DMS153 treated with DMSO at 0.1 percent for 48 hours (cell line): ENCODE measurements around the gene FUT9.
A peak's percentile ranks its signal among the peaks of the same experiment; 100 is the strongest.

Experiments
- DNase-seq: peaks from one replicate; lab custom pipeline; 2025; ENCODE audit not compliant: unreplicated experiment; lab: John Stamatoyannopoulos, UW

Gene FUT9

DNA sequence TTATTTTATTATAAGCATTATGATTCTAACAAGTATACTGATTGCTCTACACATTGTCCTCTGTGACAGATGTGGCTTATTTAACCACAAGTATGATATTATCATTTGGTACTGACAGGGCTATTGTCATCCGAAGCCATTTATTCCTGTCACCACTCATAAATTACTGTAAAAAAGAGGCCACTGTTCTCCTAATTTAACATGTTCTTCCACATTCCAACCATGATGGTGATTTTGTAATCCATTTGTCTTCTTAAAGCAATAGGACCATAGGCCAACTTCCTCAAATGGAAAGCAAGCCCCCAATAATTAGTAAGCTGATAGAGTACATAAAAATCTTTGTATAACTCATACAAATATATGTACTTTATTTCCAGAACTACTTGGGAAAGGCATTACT is 50.6 kb downstream of the FUT9 start:
- DNase-seq: no peak

DNA sequence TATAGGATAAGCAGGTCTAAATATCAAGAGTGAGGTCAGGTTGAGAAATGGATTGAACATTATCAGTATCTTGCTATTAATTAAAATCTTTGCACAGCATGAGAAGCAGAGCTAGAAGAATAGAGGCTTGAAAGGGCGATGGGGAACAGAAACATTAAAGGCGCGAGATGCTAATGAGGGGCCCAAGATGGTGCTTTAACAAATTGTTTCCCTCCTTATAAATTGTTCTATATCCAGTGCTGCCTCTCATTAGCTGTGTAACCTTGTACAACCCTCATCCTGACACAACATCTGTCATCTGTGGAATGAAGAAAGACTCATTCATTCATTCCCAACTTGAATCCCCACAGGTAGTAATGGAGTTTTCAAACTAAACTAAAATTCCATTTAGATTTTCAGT is 57.8 kb downstream of the FUT9 start:
- no peak for DNase-seq

DNA sequence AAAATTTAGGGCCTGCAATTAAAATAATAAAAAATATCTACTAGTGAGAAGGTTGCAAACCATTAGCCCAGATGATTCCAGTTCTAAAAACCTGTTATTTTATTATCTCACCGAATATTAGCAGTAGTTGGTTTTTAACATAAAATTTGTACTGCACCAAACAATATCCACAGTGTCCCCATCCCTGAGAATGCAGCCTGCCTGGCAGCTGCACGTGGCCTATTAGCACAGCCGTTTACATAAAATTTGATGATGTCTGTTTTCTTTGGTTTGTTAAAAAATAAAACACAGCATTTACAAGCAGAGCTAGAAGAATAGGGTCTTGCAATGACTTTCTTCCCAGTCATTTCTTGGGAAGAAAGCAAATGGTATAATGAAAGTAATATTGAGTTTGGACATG is 58.2 kb downstream of the FUT9 start:
- no peak for DNase-seq

DNA sequence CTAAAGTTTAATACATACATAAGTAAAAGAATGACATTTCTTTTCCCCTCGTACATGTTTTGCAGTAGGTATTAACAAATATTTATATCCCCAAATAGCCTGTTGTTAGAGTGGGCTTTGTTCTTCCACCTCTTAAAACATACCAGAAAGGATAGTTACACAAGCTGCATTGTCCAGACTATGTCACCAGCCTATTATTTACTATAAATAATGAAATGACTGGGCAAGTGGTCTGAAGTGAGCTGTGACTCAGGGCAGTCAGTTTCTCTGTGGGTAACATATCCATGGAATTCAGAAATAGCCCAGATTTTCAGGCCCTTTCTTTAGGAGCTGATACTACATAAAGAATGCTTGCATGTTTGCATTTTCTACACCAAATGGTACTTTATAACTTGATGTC is 60.1 kb downstream of the FUT9 start:
- peak; percentile 2 for DNase-seq

DNA sequence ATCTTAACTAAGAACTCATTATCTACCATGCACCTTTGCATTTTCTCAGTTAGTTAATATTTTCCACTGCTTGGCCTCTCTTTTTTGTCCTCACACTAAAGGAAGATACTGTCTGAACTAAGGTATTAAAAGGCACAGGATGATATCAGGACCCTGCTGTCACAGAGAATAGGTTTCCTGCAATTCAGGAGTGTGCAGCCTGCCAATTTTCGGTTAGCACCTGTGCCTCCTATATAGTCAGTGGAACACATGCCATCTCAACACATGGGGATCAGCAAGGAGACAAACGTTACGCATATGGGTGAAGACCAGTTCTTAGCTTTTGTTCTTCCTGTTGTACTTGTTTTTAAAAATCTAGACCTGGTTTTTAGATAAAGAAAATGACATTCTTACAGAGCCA is 71.0 kb downstream of the FUT9 start:
- no peak for DNase-seq

DNA sequence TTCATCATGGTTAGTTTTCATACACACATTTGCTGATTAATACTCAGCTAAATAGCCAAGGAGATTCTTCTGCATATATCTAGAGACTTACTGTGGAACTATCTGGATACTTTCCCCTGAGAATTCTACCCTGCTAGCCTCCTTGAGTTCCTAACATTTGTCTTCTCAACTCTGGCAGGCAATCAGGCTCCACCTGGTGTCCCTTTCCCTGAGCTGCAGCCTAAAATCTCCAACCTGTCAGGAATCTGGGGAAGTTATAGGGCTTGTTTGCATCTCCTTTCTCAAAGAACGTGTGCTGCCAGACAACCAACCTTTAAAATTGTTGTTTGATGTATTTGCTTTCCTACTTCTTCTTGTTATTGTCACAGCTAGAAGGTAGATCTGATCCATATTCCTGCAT is 73.4 kb downstream of the FUT9 start:
- peak; percentile 4 for DNase-seq

DNA sequence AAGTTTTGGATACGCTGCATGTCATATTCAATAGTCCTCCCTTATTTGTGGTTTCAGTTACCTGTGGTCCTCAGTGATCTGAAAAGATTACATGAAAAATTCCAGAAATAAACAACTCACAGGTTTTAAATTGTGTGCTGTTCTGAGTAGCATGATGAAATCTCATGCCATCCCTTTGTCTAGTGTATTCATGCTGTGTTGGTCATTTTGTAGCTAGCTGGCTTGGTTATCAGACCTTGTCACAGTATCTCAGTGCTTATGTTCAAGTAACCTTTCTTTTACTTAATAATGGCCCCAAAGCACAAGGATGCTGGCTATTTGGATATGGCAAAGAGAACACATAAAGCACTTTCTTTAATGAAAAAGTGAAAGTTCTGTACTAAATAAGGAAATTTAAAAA is 78.3 kb downstream of the FUT9 start:
- DNase-seq: no peak

DNA sequence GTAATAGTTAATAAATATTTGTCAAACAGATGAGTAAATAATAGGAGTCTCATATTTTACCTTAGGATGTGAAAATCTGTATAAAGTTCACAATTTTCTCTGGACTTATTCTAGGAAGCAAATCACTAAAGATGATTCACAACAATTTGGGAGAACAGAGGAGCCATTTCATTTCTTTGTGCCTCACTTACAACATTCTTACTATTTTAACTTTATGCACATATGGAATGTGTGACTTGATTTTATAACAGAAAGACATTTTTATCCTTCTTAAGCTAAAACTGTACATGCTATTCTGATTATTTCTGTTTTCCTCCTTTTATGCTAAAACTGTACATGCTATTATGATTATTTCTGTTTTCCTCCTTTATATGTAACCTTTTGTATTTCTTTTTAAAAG is 83.3 kb downstream of the FUT9 start:
- DNase-seq: no peak

DNA sequence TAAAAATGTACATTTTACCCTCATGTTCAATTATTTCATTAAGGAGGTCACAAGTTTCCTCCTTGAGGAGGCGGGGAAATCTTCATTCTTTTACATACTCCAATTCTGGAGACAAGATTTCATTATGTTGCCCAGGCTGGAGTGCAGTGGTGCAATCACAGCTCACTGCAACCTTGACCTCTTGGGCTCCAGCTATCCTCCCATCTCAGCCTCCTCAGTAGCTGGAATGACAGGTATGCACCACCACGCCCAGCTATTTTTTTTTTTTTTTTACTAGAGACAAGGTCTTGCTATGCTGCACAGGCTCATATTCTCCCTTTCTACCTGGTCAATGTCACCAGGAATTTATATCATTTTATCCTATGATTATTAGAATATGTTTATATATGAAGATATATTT is 85.8 kb downstream of the FUT9 start:
- DNase-seq: no peak

DNA sequence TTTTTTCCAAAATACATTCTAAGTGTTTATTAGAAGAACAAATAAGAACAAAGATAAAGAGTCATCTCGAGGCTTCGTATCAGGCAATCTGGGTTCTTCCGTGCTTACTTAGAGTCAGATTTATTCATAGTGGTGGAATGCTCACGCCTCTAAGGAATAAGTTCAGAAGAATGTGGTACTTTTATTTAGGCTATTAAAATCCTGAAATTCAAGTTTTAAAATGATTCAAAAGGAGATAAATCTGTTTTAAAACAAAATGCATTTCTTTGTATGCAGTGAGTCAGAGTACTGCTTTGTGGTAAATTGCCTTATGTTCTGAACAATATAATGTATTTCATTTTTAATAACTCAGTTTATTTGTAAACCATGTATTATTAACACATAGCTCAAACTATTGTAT is 89.1 kb downstream of the FUT9 start:
- DNase-seq: no peak

DNA sequence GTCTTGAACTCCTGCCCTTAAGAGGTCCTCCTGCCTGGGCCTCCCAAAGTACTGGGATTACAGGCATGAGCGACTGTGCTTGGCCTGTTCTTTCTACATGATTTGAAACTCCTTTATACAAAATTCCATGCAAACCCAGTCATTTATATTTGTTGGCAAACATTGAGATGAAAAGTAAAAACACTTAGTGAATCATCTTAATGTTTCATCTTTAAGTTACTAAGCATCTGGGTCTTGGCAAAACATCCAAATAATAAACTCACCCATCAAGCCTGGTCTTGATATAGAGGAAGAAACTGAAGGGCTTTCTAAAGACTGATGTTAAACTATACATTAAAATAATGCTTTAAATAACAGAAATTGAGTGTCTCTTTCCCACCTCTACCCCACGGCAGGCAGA is 95.1 kb downstream of the FUT9 start:
- no peak for DNase-seq

DNA sequence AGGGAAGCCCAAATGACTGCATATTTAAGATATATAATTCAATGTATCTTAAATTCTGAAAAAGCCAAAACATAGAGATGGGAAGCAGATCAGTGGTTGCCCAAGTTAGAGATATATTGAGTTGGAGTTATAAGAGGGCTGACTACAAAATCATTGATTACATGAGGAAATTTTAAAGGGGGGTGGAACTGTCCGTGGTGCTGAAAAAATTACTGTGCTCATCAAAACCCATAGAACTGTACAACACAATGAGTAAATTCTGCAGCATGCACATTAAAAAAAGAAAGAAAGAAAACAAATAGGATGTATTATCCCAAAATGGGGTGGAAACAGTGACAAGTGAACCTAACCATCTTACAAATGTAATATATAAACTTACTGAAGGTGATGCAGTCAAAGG is 100.9 kb downstream of the FUT9 start:
- no peak for DNase-seq

DNA sequence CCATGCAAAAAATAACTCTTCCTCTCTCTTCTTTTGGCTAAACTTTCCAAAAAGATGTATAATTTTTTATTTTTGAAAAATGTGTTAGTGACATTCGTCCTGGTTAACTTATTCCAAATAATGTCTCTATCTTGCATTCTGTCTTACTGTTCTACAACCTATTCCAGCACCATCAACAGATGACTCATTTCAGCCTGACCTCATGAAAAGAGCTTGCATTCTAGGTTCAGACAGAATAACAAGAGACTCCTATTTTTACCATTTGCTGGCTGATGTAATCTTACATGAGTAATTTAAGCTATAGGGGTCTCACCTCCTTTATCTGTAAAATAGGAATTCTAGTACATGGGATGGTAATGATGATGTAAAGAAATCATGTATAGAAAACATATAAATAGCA is 109.0 kb downstream of the FUT9 start:
- DNase-seq: no peak

DNA sequence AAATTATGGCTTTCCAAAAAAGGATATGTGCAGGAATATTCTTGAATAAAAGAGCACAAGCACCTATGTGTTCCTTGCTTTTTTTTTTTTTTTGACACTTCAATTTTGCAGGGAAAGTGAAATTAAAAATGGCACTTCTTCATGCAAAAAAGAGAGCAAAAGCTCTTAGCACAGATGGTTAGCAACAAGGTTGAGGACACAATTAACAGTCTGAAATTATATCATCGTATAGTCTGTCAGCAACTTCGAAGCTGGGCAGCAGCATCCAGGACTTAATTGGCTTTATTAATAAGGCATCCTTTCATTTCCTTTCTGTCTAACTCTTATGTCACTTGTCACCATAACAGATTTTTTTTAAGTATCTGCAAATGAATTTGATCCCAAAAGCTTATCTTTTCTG is 122.6 kb downstream of the FUT9 start:
- no peak for DNase-seq

DNA sequence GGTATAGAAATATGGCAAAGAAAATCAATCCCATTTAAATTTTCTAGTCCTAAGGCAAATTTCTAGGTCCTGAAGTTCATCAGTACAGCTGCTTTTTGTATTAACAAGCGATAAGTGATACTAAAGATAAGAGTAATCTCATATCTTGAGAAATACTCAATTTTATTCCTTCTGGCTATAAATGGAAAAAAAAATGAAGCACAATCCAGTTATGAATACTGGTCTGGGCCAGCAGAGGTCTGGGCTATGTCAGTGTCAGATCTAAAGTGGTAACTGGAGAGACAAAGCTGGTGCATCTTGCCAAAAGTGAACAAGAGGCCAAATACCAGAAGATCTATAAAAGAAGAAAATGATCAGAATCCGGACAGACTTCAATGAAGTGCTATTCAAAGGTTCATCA is 126.4 kb downstream of the FUT9 start:
- DNase-seq: no peak

DNA sequence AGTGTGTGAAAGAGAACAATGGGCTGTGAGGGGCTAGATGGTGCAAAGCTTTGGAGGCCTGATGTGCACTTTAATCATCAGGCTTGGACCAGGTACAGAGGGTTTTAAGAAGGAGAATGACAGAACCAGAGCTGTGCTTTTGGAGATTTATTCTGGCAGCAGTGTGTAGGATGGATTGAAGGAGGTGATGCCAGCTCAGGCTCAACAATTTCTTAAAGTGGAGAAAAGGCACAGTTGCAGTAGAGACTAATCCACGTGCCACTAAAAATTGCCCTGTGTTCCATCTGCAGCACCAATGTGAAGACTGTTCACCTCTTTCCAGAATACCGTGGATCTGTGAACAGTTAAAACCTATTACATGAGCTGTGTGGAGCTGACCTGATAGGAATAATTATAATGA is 134.7 kb downstream of the FUT9 start:
- no peak for DNase-seq

DNA sequence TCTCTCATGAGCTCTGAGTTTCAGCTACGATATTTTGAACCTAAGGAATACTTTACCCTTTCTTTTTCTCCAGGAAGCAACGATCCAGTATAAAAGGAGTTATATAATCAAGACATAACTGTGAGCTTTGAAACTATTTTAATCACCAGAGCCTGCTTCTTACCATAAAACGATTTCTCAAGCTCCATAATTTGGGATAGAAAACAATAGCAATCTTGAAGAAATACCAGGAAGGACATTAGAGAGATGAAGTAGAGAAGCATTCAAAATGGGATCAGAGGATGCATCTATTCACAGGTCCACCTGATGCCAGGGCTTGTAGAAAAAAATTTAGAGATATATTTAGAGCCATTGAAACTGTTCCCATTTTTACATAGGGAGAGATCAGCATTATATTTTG is 135.9 kb downstream of the FUT9 start:
- DNase-seq: no peak

DNA sequence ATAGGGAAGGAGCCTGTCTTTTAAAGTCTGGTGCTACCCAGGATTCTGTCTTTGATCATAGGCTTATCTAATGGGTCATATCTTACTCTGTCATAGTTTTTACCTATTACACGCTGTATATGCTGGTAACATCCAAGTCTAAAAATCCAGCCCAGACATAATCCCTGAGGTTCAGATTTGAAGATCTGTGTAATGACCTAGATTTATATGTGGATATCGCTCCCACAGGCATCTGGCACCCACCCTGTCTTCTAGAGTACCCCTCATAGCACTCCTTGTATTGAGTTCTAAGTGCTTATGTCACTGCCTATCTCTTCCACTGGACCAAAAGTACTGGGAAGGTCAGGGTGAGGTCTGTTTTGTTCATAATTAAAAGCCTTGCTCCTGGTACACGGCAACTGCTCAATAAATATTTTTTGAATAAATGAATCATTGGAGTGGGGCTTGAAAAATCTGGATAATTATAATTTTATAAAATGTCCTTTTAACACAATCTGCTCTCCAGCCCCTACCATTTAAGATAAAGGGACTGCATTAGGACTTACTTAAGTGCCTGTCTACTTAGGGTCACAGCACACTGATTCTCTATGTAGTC is 136.4 kb downstream of the FUT9 start:
- DNase-seq: no peak

DNA sequence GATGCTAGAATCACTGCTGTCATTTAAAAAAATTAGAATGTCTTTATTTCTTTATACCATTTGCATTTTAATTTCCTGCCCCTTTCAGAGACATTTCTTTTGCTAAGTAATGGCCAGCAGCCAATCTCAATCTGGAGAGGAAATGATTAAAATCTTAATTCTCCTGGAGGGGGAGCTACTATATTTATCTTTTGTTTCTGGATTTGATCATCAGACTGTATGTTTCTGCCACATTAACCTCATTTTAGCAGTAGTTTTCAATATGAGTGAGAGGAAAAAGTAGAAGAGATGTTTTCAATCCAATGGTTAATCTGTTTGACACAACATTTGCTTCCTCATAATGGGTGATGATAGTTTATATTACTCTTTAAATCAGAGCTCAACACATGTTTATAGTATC is 138.0 kb downstream of the FUT9 start:
- no peak for DNase-seq

DNA sequence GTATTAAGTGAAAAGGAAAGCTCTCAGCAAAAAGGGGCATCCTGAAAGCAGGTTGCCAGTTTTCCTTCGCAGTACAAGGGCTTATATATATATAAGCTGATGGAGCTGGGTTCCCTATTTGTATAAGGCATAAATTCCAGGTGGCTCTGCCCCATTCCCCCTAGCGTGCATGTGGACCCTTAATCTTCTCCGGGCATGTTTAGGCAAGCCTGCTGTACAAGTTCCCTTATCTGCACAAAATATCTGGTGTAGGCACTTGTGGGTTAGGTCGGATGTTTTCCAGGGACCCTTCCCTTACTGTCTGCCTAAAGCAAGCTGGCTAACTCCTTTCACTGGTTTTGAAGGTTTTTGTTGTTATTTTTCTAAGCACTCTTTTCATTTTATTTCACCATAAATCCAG is 140.7 kb downstream of the FUT9 start:
- no peak for DNase-seq

DNA sequence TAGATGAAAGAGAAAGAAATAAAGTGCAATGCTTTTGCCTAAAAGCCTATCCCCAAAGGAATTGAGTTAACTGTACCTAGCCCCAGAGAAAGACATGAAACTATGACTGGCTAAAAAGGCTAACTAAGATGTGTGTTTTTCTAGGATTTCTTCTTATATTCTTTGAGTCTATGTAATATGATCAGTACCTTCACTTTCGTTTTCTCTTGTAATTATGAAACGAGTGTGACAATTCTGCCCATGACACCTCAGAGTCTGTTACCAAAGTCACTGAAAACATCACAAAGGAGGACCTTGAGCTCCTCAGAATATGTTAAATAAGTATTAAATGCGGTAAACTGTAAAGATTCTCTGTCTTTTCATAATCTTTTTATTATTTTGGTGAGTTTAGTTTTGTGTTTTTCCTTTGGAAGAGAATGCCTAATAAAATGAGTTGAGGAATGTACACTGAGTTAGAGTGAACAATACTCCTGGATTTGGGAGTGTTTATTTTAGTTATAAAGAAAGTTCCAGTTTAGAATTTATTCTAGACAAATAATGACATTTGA is 141.3 kb downstream of the FUT9 start:
- DNase-seq: no peak

DNA sequence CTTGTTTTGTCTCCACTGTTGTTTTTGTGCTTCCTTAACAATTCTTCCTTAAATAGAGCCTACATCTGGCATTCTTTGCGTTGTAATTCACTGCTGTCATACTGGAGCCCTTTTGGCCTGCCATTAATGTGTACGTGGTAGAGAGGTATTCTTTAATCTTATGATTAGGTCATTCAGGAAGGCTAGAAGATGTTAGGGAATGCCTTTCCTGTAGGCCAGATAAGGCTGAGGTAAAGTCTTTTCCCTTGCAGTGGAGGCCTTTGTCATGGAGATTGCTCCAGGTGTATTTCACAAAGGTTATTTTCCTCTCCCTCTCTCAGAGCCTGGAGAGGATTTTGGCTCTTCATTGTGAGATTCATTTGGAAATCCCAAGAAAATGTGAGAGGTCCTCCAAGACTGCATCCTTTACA is 146.9 kb downstream of the FUT9 start:
- DNase-seq: no peak

DNA sequence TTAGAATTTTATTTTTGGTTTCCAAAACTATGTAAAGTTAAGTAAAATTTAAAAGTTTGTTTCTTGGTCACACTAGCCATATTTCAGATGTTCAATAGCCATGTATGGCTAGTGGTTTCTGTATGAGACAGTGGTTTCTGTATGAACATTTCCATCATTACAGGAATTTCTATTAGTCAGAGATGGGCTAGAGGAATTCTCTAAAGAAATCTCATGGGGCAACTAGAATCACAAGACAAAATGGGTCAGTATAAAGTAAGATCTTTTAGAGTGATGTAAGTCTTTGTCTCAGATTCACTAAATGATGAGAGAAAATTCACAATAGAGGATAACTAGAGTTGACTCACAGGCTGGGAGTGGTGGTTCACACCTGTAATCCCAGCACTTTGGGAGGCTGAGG is 149.0 kb downstream of the FUT9 start:
- no peak for DNase-seq

DNA sequence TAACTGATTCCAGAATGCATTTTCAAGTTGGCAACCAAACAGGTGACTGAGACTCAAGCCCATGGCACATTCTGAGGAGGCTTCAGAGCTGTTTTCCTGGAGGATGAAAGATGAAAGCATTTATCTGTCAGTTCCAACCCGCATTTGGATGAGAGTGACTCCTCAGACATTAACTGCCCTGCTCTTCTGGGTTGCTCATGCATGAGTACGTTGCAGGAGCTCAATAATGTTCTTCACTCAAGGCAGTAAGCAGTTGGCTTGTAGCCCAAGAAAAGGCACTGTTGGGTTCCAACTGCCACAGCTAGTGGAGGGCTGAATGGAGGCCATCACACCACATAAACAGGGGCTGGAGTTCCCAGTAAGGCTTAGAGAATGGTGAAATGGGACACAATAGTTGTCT is 155.3 kb downstream of the FUT9 start:
- no peak for DNase-seq
